ENCODE data around the gene CDH26.

The CDH26 gene

GRCh38 chr20:59999502-59999901 lies 41.3 kb downstream of the CDH26 start:
- H3K27ac ChIP-seq = no peak overlapping the region
- H3K9me3 ChIP-seq (ENCODE audit: low read depth, low read length) = no peaks in the 10 kb centered on the region
- H3K9ac ChIP-seq (ENCODE audit: insufficient read length) = no peak overlapping the region
- no peaks in the 10 kb centered on the region for H3K36me3 ChIP-seq (ENCODE audit: insufficient read depth, low read length)
- H3K4me3 ChIP-seq = no peak overlapping the region
- DNase-seq (ENCODE audit: low read depth, low spot score) = no peak
- TF ChIP-seq FOXP2 (optimal IDR thresholded peaks at IDR 0.05; ENCODE audit: control extremely low read depth, extremely low read length, insufficient read depth) (no peak), EZH2 (IDR thresholded peaks at IDR 0.05) (no peak), POLR2AphosphoS5 (IDR thresholded peaks at IDR 0.05; ENCODE audit: borderline replicate concordance, low read depth, low read length) (no peak)

- no peak for DNase-seq (ENCODE audit: low read depth, low spot score)
- no peaks in the 10 kb centered on the region for H3K9me3 ChIP-seq (ENCODE audit: low read depth, low read length)
- no peak overlapping the region for H3K4me3 ChIP-seq
- H3K36me3 ChIP-seq (ENCODE audit: insufficient read depth, low read length) = no peaks in the 10 kb centered on the region
- H3K9ac ChIP-seq (ENCODE audit: insufficient read length) = no peak overlapping the region
- H3K27ac ChIP-seq = no peak overlapping the region
- TF ChIP-seq POLR2AphosphoS5 (IDR thresholded peaks at IDR 0.05; ENCODE audit: borderline replicate concordance, low read depth, low read length) = no peak
These were observed 42.2 kb downstream of the CDH26 start for GRCh38 chr20:60000271-60001042.

- no peak overlapping the region for H3K9ac ChIP-seq (ENCODE audit: insufficient read length)
- DNase-seq (ENCODE audit: low read depth, low spot score) = no peak
- H3K9me3 ChIP-seq (ENCODE audit: low read depth, low read length) = no peaks in the 10 kb centered on the region
- no peak overlapping the region for H3K27ac ChIP-seq
- H3K36me3 ChIP-seq (ENCODE audit: insufficient read depth, low read length) = no peaks in the 10 kb centered on the region
- TF ChIP-seq EZH2 (IDR thresholded peaks at IDR 0.05) = no peak
- TF ChIP-seq POLR2AphosphoS5 (IDR thresholded peaks at IDR 0.05; ENCODE audit: borderline replicate concordance, low read depth, low read length) = no peak
- no peak for TF ChIP-seq FOXP2 (optimal IDR thresholded peaks at IDR 0.05; ENCODE audit: control extremely low read depth, extremely low read length, insufficient read depth)
- no peak overlapping the region for H3K4me3 ChIP-seq
These were observed 42.9 kb downstream of the CDH26 start for GRCh38 chr20:60001108-60001507.

GRCh38 chr20:60003776-60004175 lies 45.6 kb downstream of the CDH26 start:
- Histone ChIP-seq H3K9ac (ENCODE audit: insufficient read length) (no peak overlapping the region), H3K4me3 (no peak overlapping the region), H3K36me3 (ENCODE audit: insufficient read depth, low read length) (no peaks in the 10 kb centered on the region), H3K27ac (no peak overlapping the region), H3K9me3 (ENCODE audit: low read depth, low read length) (no peaks in the 10 kb centered on the region)
- TF ChIP-seq EZH2 (IDR thresholded peaks at IDR 0.05) (no peak), POLR2AphosphoS5 (IDR thresholded peaks at IDR 0.05; ENCODE audit: borderline replicate concordance, low read depth, low read length) (no peak), FOXP2 (optimal IDR thresholded peaks at IDR 0.05; ENCODE audit: control extremely low read depth, extremely low read length, insufficient read depth) (no peak)
- no peak for DNase-seq (ENCODE audit: low read depth, low spot score)

GRCh38 chr20:60006261-60006660 lies 48.0 kb downstream of the CDH26 start:
- Histone ChIP-seq H3K9me3 (ENCODE audit: low read depth, low read length) (no peaks in the 10 kb centered on the region), H3K9ac (ENCODE audit: insufficient read length) (no peak overlapping the region), H3K27ac (no peak overlapping the region), H3K4me3 (no peak overlapping the region), H3K36me3 (ENCODE audit: insufficient read depth, low read length) (no peaks in the 10 kb centered on the region)
- no peak for DNase-seq (ENCODE audit: low read depth, low spot score)
- TF ChIP-seq POLR2AphosphoS5 (IDR thresholded peaks at IDR 0.05; ENCODE audit: borderline replicate concordance, low read depth, low read length) = no peak
- no peak for TF ChIP-seq EZH2 (IDR thresholded peaks at IDR 0.05)
- TF ChIP-seq FOXP2 (optimal IDR thresholded peaks at IDR 0.05; ENCODE audit: control extremely low read depth, extremely low read length, insufficient read depth) = no peak

- Histone ChIP-seq H3K9ac (ENCODE audit: insufficient read length) (no peak overlapping the region), H3K27ac (no peak overlapping the region), H3K9me3 (ENCODE audit: low read depth, low read length) (no peaks in the 10 kb centered on the region), H3K4me3 (no peak overlapping the region), H3K36me3 (ENCODE audit: insufficient read depth, low read length) (no peaks in the 10 kb centered on the region)
- no peak for DNase-seq (ENCODE audit: low read depth, low spot score)
- no peak for TF ChIP-seq POLR2AphosphoS5 (IDR thresholded peaks at IDR 0.05; ENCODE audit: borderline replicate concordance, low read depth, low read length)
- TF ChIP-seq FOXP2 (optimal IDR thresholded peaks at IDR 0.05; ENCODE audit: control extremely low read depth, extremely low read length, insufficient read depth) = no peak
- TF ChIP-seq EZH2 (IDR thresholded peaks at IDR 0.05) = no peak
These were observed 49.2 kb downstream of the CDH26 start for GRCh38 chr20:60007464-60007863.

GRCh38 chr20:60008130-60008808 lies 50.0 kb downstream of the CDH26 start:
- DNase-seq (ENCODE audit: low read depth, low spot score) = no peak
- Histone ChIP-seq H3K9ac (ENCODE audit: insufficient read length) (no peak overlapping the region), H3K36me3 (ENCODE audit: insufficient read depth, low read length) (no peaks in the 10 kb centered on the region), H3K4me3 (no peak overlapping the region), H3K27ac (no peak overlapping the region), H3K9me3 (ENCODE audit: low read depth, low read length) (no peaks in the 10 kb centered on the region)
- TF ChIP-seq EZH2 (IDR thresholded peaks at IDR 0.05) = no peak

- Histone ChIP-seq H3K4me3 (no peak overlapping the region), H3K9ac (ENCODE audit: insufficient read length) (no peak overlapping the region), H3K36me3 (ENCODE audit: insufficient read depth, low read length) (no peaks in the 10 kb centered on the region), H3K27ac (no peak overlapping the region), H3K9me3 (ENCODE audit: low read depth, low read length) (no peaks in the 10 kb centered on the region)
- no peak for TF ChIP-seq EZH2 (IDR thresholded peaks at IDR 0.05)
- TF ChIP-seq POLR2AphosphoS5 (IDR thresholded peaks at IDR 0.05; ENCODE audit: borderline replicate concordance, low read depth, low read length) = no peak
- no peak for TF ChIP-seq FOXP2 (optimal IDR thresholded peaks at IDR 0.05; ENCODE audit: control extremely low read depth, extremely low read length, insufficient read depth)
- no peak for DNase-seq (ENCODE audit: low read depth, low spot score)
These were observed 51.1 kb downstream of the CDH26 start for GRCh38 chr20:60009318-60009717.
